GM10847 (cell line): ENCODE results near the gene CXorf66.

Experiments used
- POLR2A ChIP-seq: IDR thresholded peaks from 2 replicates; pipeline ENCODE4 v1.6.1; 2011; ENCODE audit not compliant: insufficient read length; ENCODE audit errors: extremely low read depth

Gene CXorf66, protein sequence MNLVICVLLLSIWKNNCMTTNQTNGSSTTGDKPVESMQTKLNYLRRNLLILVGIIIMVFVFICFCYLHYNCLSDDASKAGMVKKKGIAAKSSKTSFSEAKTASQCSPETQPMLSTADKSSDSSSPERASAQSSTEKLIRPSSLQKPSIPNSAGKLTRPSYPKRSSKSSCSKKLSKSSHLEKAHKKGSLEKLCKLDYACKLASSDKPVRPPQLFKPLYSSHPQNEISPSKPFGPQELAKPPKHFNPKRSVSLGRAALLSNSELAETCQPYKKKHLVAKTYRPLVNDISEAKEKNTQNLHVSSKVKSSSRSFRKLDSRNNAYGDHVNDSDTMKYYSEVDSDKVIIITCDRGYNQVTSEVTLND

DNA sequence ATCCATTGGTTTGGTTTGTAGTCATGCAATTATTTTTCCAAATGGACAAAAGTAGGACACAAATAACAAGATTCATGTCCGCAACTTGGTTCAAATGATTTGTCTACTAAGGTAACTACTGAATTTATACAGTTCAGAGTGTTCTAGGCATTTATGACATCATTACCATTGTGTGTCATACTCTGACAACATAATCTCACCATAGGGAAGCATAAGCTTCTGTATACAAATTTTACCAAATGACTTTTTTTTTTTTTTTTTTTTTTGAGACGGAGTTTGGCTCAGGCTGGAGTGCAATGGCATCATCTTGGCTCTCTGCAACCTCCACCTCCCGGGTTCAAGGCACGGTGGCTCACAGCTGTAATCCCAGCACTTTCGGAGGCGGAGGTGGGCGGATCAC is at the start of gene CXorf66:
TSS of gene CXorf66 (minus strand) at position 101 of the 400 bp plus-strand sequence. CDS start at position 76, 25 bp downstream.
- TF ChIP-seq POLR2A: no peak

DNA sequence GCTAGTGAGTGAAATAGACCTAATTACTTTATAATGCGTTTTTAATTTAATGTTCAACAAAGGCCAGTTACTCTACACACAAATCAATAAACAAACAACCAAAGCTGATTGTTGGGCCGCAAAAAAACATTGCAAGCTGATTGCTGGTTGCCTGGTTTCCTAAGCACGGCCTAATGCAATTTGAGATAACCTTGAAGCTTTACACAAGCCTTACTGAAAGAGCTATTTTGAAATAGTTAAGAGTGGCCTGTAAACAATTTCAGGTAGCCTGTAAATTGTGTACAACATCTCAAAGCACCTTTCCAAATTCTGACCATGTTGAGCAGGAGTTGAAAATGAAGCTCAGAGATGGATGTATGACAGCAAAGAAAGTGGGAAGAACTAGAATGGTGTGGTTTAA is 17.5 kb upstream of the CXorf66 start:
- no peak for TF ChIP-seq POLR2A

DNA sequence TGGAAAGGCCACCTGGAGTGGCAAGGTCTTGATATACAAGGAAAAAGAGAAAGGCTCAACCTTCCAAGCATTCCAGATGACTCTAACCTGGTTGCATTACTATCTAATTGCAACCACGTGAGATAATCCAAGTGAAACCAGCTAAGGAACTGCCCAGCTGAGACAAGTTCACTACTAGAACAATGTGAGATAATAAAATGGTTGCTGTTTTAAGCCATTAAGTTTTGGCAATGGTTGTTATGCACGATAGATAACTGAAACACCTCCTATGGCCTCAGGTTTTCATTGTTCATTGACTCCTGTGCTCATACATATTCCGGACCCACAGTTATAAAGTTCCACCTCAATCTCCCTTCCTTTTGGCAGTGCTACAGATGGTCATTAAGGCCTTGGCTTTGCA is 9.2 kb upstream of the CXorf66 start:
- TF ChIP-seq POLR2A: no peak

DNA sequence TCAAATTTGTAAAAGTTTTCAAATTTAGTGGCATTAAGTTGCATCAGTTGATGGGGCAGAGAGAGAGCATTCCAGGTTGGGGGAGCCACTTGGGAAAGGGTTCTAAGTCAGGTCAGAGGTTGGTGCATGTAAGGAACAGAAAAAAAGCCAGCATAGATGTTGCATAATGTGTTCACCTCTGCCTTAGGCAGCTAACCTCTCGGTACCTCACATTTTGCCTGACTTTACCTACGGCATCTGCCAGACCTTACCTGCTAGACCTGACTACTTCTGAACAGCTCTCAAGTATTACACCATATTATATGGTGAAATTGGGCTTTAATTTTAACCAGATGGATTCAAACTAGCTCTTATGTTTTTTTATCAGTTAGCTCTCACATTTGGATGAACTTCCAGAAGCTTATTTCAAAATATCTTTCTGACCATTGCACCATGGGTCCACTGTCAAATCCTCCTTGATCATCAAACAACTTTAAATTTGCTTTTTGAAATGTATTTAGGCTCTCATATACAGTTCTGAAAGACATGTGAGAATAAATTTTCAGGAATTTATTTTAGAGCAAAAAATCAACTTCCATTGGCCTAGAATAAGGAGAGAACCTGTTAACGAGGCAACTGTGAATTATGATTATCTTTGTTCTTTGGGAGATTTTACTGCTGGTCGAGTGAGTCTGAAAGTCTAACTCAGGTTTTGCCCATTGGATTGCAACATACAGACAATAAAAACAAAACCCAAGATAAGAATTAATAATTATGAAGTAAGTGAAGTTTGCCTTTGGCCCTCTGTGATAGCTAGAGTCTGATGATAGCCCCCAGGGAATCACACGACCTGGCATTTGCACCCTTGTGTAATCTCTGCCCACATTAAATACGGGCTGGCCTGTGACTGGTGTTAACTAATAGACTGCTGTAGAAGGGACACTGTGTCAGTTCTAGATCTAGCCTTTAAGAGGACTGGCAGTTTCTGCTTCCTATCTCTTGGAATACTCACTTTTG is 7.6 kb upstream of the CXorf66 start:
- TF ChIP-seq POLR2A: no peak

DNA sequence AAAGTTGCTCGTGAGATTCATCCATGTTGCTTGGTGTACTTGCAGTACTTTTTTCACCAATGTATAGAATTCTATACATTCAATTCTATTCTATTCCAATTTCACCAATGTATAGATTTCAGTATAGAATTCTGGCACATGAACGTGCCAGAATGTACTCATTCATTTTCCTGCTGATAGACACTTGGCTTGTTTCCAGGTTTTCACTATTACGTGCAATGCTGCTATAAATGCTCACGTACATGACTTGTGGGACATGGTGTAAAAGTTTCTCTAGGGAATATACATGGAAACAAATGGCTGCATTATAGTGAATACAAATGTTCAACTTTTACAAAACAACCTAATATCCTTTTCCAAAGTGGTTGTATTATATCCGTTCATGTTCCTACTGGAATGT is 6.8 kb upstream of the CXorf66 start:
- no peak for TF ChIP-seq POLR2A

DNA sequence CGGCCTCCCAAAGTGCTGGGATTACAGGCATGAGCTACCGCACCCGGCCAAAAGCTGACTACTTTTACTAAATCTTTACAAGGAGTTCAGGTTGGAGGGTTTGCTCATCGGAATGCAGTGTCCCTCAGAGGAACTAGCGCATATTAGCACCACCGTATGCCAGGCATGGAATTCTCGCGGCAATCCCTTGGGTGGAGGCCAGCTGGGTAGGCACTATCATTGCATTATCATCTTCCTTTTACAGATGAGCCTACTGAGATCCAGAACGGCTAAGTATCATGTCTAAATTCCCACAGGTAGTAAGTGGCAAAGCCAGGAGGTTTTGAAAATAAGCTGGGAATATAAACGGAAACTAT is 6.1 kb upstream of the CXorf66 start:
- TF ChIP-seq POLR2A: no peak

DNA sequence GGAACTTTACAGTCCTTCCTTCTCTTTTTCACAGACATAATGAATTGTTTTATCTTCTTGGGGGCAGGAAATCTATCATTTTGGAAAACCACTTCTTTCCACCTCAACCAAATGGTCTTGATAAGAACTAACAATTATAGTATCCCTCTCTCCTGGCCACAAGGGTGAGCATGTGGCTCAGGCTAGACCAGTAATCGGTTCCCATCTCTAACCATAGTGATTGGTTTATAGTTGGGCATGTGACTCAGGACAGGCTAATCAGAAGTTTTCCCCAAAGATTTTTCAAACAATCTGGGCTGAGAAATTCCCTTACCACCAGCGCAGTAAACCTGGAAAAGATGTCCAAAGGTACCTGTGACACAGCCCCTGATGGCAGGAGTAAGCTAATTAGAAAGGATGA is 4.0 kb upstream of the CXorf66 start:
- TF ChIP-seq POLR2A: no peak

DNA sequence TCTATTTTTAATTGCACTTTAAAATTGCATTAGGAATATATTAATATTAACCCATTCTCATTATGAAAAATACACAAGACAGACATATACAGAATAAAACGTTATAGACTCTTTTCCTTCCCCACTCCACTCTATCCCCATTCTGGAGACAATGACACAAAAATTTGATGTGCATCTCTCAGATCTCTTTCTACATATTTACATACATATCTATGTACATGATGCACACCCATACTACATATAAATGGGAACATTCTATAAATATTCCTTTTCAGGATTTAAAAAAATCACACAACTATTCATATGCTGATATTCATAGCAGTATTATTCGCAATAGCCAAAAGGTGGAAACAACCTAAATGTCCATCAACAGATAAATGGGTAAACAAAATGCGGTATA is 2.4 kb upstream of the CXorf66 start:
- no peak for TF ChIP-seq POLR2A

DNA sequence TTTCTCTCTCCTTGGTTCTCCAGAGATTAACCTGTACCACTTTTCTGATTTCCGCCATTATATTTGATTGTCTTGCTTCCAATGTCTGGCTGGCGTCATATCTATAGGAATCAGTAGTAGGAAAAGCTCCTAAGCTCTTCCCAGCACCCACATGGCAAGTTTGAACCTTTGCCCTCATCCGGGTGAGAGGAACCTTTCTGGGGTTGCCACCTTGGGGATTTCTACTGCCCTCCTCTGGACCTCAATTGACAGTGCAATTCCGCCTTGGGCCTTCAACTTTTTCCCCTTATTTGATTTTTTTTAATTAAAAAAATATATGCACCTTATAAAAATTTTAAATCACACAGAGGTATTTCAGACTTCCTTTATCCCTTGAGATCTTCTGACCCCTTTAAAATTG is 2.0 kb upstream of the CXorf66 start:
- TF ChIP-seq POLR2A: no peak

DNA sequence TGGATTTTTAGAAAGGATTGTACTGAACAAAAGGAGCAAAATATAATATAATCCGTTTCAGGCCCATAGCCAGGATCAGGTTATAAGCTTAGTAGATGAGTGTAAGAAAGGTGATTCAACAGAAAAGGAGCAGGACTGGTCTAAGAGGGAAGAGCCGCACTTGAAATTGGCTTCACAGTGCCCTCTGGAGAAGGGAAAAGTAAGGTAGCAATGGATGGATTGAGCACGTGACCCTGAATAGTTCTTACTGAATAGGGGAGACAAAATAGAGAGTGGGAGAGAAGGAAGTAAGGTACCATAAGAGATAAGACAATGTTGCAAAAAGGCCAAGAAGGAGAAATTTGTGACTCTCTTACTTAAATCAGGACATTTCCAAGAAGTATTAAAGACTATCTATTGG is 15.6 kb downstream of the CXorf66 start:
- TF ChIP-seq POLR2A: no peak

DNA sequence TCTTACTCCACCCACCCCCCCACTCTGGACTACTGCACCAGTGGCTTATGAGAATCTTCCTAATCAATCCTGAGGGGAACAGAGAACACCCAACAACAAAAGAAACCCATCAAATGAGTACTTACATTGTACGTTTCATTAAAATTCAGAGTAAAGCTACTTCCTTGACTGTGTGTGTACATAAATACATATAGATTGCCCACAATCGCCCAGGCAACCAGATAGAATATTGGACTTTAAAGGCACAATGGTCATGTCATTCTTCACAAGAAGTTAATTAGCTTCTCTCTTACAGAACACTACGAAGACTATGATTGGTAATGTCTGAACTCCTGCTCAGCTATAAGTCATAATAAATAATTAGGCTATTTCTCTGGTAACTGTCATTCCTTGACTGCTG is 20.2 kb downstream of the CXorf66 start:
- TF ChIP-seq POLR2A: no peak

DNA sequence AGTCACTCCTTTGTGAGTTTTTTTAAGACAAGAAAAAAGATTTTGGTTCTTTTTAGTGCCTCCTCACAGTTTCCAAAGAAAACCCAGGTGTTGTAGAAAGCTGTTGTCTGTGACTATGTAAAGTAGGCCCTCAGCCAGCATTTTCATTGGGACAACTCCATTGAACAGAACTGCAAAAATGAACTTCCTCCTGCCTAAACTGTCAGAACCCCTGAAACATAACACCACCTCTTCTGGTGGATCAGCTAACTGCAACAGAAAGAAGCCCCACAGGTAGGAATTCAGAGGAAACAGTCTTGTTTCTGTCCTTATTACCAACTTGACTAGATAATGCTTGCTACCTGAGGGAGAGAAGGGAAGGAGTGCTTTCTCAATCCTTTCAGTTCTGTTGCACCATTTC is 29.1 kb downstream of the CXorf66 start:
- no peak for TF ChIP-seq POLR2A

DNA sequence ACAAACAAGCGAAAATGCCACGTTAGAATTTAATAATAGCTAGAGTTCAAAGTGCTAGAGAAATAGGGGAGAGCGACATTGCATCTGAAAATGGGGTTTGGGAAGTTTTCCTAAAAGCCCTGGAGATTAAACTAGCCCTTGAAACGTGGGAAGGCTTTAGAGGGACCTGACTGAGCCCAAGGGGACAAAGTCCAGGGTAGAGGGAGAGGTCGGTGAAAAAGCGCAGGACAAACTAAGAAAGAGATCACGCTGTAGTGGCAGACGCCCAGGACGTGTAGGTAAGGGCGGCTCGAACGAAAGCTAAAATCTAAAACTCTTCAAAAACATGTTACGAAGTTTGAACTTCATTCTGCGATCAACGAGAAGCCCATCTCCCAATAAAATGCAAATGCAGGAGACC is 31.4 kb downstream of the CXorf66 start:
- TF ChIP-seq POLR2A: no peak

DNA sequence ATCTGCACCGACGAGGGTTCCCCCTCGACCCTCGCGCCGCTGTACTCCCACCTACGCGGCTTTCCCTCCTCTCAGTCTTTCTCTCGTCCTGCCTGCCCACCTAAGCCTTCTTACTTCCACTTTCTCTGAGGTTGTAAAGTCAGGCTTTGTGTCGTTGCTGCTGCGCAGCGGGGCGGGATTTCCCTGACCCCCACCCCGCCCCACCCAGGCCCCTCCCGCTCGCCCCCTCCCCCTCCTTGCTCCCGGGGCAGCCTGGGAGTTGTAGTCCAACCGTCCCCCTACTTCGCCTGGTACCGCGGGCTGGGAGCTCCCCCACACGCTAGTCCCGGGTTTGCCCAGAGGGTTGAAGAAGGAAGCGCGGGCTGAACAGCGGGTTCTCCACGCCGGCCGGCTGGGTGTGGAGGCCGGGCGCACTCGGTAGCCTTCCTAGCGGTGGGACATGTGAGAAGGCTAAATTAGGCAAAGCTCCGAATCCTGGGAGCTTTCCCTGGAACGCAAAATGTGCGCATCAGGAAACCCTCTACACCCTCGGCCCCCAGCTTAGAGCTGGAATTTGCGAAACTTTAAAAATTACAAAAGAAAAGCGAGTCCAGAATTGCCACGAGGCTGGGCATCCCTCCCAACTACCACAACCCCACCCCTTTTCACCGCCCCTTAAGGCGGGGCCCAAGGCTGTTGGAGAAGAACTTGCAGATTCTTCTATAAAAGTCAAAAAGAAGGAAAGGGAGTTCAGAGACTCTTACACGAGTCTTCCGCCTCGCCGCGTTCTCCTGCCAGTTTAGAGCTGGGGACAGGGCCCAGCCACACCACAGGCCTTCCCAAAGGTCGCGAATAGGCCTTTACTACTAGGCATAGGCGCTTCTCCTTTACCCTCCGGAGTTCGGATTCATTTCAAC is 32.2 kb downstream of the CXorf66 start, which contains the start of gene ATP11C:
TSS of gene ATP11C (minus strand) at position 153 of the 896 bp plus-strand sequence. CDS start 1,011 bp downstream, outside the sequence.
- peak; percentile 47 for TF ChIP-seq POLR2A
